SU-DHL-6 (cell line): ENCODE measurements around the gene KIF3C.

ENCODE experiments used
- H2AFZ ChIP-seq: fragments of 200-600 bp; sonication (generic); 2 replicates; pipeline ENCODE4 v1.6.1; 2014; ENCODE audit warnings: low read depth, mild to moderate bottlenecking, moderate library complexity, mixed read lengths, antibody characterized with exemption, low read length; ENCODE audit not compliant: severe bottlenecking
- H3F3A ChIP-seq: fragments of 200-600 bp; shearing (Covaris generic); 2 replicates; pipeline ENCODE4 v1.6.0; 2016; ENCODE audit warnings: antibody characterized with exemption, mild to moderate bottlenecking; ENCODE audit not compliant: insufficient read depth
- H3K27ac ChIP-seq: fragments of 200-600 bp; sonication (generic); 2 replicates; pipeline ENCODE4 v1.5.1; 2016; ENCODE audit warnings: low read depth, mild to moderate bottlenecking, low read length, moderate library complexity, mixed read lengths
- H3K27me3 ChIP-seq: fragments of 200-600 bp; sonication (generic), shearing (Covaris generic); 2 replicates; pipeline ENCODE4 v1.6.0; 2014; ENCODE audit warnings: mild to moderate bottlenecking, low read length
- H3K36me3 ChIP-seq: fragments of 200-600 bp; sonication (generic); 2 replicates; pipeline ENCODE4 v1.6.1; 2014; ENCODE audit warnings: mild to moderate bottlenecking, low read length, mixed read lengths
- H3K4me2 ChIP-seq: fragments of 300-600, 200-600 bp; shearing (Covaris generic), sonication (generic); 2 replicates; pipeline ENCODE4 v1.6.0; 2014; ENCODE audit warnings: low read length, low read depth, mild to moderate bottlenecking; ENCODE audit not compliant: poor library complexity, severe bottlenecking
- H3K4me3 ChIP-seq: fragments of 200-600 bp; sonication (generic); 2 replicates; pipeline ENCODE4 v1.5.1; 2014; ENCODE audit warnings: antibody characterized with exemption, low read length, mild to moderate bottlenecking, mixed read lengths; ENCODE audit not compliant: insufficient read depth, poor library complexity, severe bottlenecking
- H3K79me2 ChIP-seq: fragments of 200-600 bp; sonication (generic); 2 replicates; pipeline ENCODE4 v1.6.1; 2014; ENCODE audit warnings: mild to moderate bottlenecking, low read length, moderate library complexity; ENCODE audit not compliant: insufficient read depth
- H3K9ac ChIP-seq: fragments of 200-600 bp; sonication (generic); 2 replicates; pipeline ENCODE4 v1.7.0; 2014; ENCODE audit warnings: mild to moderate bottlenecking, low read length
- H3K9me2 ChIP-seq: fragments of 200-600 bp; sonication (generic); replicated peaks from 2 replicates; pipeline ENCODE4 v1.6.1; 2014; ENCODE audit warnings: low read length; ENCODE audit not compliant: insufficient read depth
- H3K9me3 ChIP-seq: fragments of 200-600 bp; sonication (generic); 2 replicates; pipeline ENCODE4 v1.6.1; 2014; ENCODE audit warnings: low read length, mixed read lengths; ENCODE audit not compliant: insufficient read depth
- H4K20me1 ChIP-seq: fragments of 200-600 bp; sonication (generic); 2 replicates; pipeline ENCODE4 v1.6.1; 2014; ENCODE audit warnings: low read depth, mild to moderate bottlenecking, antibody characterized with exemption, low read length, moderate library complexity, mixed read lengths
- CTCF ChIP-seq: fragments of 200-600 bp; sonication (generic); IDR thresholded peaks from one replicate; pipeline ENCODE4 v1.5.1; 2017; ENCODE audit warnings: antibody characterized with exemption, mild to moderate bottlenecking, low read length, moderate library complexity; ENCODE audit not compliant: insufficient read depth, poor library complexity, severe bottlenecking
- EZH2phosphoT487 ChIP-seq: fragments of 200-600 bp; sonication (generic), shearing (Covaris generic); conservative IDR thresholded peaks from 2 replicates; pipeline ENCODE4 v1.6.1; 2018; ENCODE audit warnings: mild to moderate bottlenecking, antibody characterized with exemption, low read length, moderate library complexity, mixed read lengths

Gene KIF3C

GRCh38 chr2:25938345-25938744 is 44.0 kb downstream of the KIF3C start:
- no peaks in the 10 kb centered on the region for H3K9me2 ChIP-seq
- no peak overlapping the region for H3K4me2 ChIP-seq
- H3K79me2 ChIP-seq, result no peaks in the 10 kb centered on the region
- no peaks in the 10 kb centered on the region for H4K20me1 ChIP-seq
- H3F3A ChIP-seq, result no peaks in the 10 kb centered on the region
- H2AFZ ChIP-seq, result no peak overlapping the region
- TF ChIP-seq CTCF, result no peak
- TF ChIP-seq EZH2phosphoT487, result no peak
- no peak overlapping the region for H3K4me3 ChIP-seq
- no peaks in the 10 kb centered on the region for H3K9me3 ChIP-seq
- no peak overlapping the region for H3K9ac ChIP-seq
- H3K27ac ChIP-seq, result no peak overlapping the region
- no peaks in the 10 kb centered on the region for H3K36me3 ChIP-seq
- no peaks in the 10 kb centered on the region for H3K27me3 ChIP-seq

DNA sequence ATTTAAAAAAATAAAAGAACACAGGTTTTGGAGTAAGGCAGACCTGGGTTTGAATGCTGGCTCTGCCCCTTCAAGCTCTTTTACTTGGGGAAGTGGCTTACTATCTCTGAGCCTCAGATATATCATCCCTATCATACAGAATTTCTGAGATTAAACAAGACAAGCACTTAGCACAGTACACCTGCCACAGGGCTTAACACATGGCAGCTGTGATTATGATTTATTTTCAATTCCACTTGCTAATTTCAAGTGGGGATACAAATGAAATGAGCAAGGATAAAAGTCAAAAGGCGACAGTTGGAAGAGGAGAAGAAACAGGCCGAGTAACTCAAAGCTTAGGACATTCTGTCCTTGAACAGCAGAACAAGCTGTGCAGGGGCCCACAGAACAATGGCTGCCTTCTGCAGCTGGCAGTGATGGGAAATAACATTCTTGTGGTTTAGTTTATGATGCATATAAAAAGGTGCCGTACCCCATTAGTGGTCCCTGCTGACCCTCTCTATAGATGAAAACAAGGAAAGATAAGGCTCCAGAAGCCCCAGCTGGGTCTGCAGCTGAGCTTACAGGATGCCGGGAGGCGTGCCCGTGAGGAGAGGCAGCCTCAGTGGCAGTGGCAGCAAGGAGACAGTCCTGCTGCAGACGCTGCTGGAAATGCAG is 45.3 kb downstream of the KIF3C start:
- H2AFZ ChIP-seq, result no peak overlapping the region
- H3K9ac ChIP-seq, result no peak overlapping the region
- no peaks in the 10 kb centered on the region for H3K9me2 ChIP-seq
- no peaks in the 10 kb centered on the region for H3F3A ChIP-seq
- no peaks in the 10 kb centered on the region for H3K9me3 ChIP-seq
- H3K27ac ChIP-seq, result no peak overlapping the region
- H3K4me2 ChIP-seq, result no peak overlapping the region
- H4K20me1 ChIP-seq, result no peaks in the 10 kb centered on the region
- H3K4me3 ChIP-seq, result no peak overlapping the region
- H3K79me2 ChIP-seq, result no peaks in the 10 kb centered on the region
- H3K36me3 ChIP-seq, result no peaks in the 10 kb centered on the region
- no peaks in the 10 kb centered on the region for H3K27me3 ChIP-seq
- TF ChIP-seq CTCF (no peak), EZH2phosphoT487 (no peak)

DNA sequence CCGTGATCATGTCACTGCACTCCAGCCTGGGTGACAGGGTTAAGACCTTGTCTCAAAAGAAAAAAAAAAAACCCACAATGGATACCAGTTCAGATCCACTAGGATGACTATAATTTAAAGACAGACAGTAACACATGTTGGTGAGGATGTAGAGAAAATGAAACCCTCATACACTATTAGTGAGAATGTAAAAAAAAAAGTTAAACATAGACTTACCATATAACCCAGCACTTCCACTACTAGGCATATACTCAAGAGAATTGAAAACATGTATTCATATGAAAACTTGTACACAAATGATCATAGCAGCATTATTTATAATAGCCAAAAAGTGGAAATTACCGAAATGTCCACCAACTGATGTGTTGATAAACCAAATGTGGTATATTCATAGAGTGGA is 48.7 kb downstream of the KIF3C start:
- H3K27me3 ChIP-seq, result no peaks in the 10 kb centered on the region
- no peaks in the 10 kb centered on the region for H3K9me3 ChIP-seq
- H3K9me2 ChIP-seq, result no peaks in the 10 kb centered on the region
- H3K4me3 ChIP-seq, result no peak overlapping the region
- H3K27ac ChIP-seq, result no peak overlapping the region
- H2AFZ ChIP-seq, result no peak overlapping the region
- TF ChIP-seq CTCF (no peak), EZH2phosphoT487 (no peak)
- H4K20me1 ChIP-seq, result no peaks in the 10 kb centered on the region
- no peak overlapping the region for H3K9ac ChIP-seq
- H3K36me3 ChIP-seq, result no peaks in the 10 kb centered on the region
- H3F3A ChIP-seq, result no peaks in the 10 kb centered on the region
- no peak overlapping the region for H3K4me2 ChIP-seq
- H3K79me2 ChIP-seq, result no peaks in the 10 kb centered on the region
